SK-N-SH (cell line): Measurements from ENCODE around the gene NDUFA3. TPM values are rescaled to one million over a fixed set of nuclear protein-coding genes. Genes with fewer than 3 reads are reported as not detected.

ENCODE experiments used
- CTCF ChIA-PET: fragments of 300-600, 350-600 bp; formaldehyde crosslinking; extraction: SDS; loops from one replicate; lab custom pipeline; 2021; lab: Yijun Ruan, JAX
- POLR2A ChIA-PET: fragments of 350-600 bp; sonication (Branson Sonifier 250); formaldehyde crosslinking; extraction: SDS; loops from one replicate; lab custom pipeline; 2020; ENCODE audit warnings: antibody characterized with exemption, inconsistent platforms; lab: Yijun Ruan, JAX
- DNase-seq: peaks from one replicate; pipeline ENCODE4 v3.0.0; 2012
- H2AFZ ChIP-seq: fragments of 200-600 bp; sonication (generic); 2 replicates; pipeline ENCODE4 v1.8.1; 2016; ENCODE audit warnings: antibody characterized with exemption, mild to moderate bottlenecking, low read depth
- H3F3A ChIP-seq: fragments of 200-600 bp; sonication (generic); replicated peaks from 2 replicates; pipeline ENCODE3; 2016; ENCODE audit warnings: antibody characterized with exemption, mild to moderate bottlenecking; ENCODE audit not compliant: insufficient read depth
- H3K27ac ChIP-seq, 2 experiments: fragments of 200-500 bp in 1 of 2; fragments of 200-600 bp in 1 of 2; sonication (Bioruptor generic) in 1 of 2; sonication (generic), shearing (Covaris generic) in 1 of 2; 2 replicates each; pipeline versions ENCODE4 v1.5.1 to v1.6.1; 2014 to 2016; ENCODE audit warnings: low read depth in 2 of 2, inconsistent platforms in 1 of 2, low read length in 1 of 2, mild to moderate bottlenecking in 1 of 2, mixed read lengths in 1 of 2
- H3K27me3 ChIP-seq: fragments of 200-600 bp; sonication (generic), shearing (Covaris generic); 2 replicates; pipeline ENCODE4 v1.6.1; 2016; ENCODE audit warnings: mixed run types; ENCODE audit not compliant: insufficient read depth
- H3K36me3 ChIP-seq, 2 experiments: fragments of 200-500 bp in 1 of 2; fragments of 200-600 bp in 1 of 2; sonication (Bioruptor generic) in 1 of 2; sonication (generic) in 1 of 2; replicated peaks in 1 of 2; 2 replicates each; pipeline versions ENCODE3 to v1.5.1; 2014 to 2016; ENCODE audit warnings: low read length in 1 of 2, mild to moderate bottlenecking in 1 of 2; ENCODE audit not compliant: insufficient read depth in 2 of 2, control insufficient read depth in 1 of 2
- H3K4me1 ChIP-seq, 2 experiments: fragments of 200-500 bp in 1 of 2; fragments of 200-600 bp in 1 of 2; sonication (Bioruptor generic) in 1 of 2; sonication (generic), shearing (Covaris generic) in 1 of 2; 2 replicates each; pipeline versions ENCODE4 v1.5.1 to v1.6.1; 2014 to 2016; ENCODE audit warnings: low read depth in 1 of 2, low read length in 1 of 2, mixed run types in 1 of 2; ENCODE audit not compliant: insufficient read depth in 2 of 2, control insufficient read depth in 1 of 2
- H3K4me2 ChIP-seq: fragments of 200-600 bp; sonication (generic), shearing (Covaris generic); 2 replicates; pipeline ENCODE4 v1.6.1; 2017; ENCODE audit warnings: mixed run types
- H3K4me3 ChIP-seq, 2 experiments: fragments of 200-500 bp in 1 of 2; fragments of 200-600 bp in 1 of 2; sonication (Bioruptor generic) in 1 of 2; sonication (generic), shearing (Covaris generic) in 1 of 2; 2 replicates each; pipeline versions ENCODE4 v1.5.1 to v1.8.1; 2014 to 2016; ENCODE audit warnings: low read depth in 2 of 2, inconsistent platforms in 1 of 2, low read length in 1 of 2, mild to moderate bottlenecking in 1 of 2, mixed read lengths in 1 of 2, moderate library complexity in 1 of 2
- H3K79me2 ChIP-seq: fragments of 200-600 bp; sonication (generic); 2 replicates; pipeline ENCODE4 v1.8.1; 2017; ENCODE audit warnings: mild to moderate bottlenecking; ENCODE audit not compliant: insufficient read depth
- H3K9ac ChIP-seq: fragments of 200-600 bp; sonication (generic); 2 replicates; pipeline ENCODE4 v1.6.1; 2017; ENCODE audit warnings: mixed run types
- H3K9me2 ChIP-seq: fragments of 200-600 bp; sonication (generic); 2 replicates; pipeline ENCODE4 v1.6.1; 2017; ENCODE audit warnings: mixed run types
- H3K9me3 ChIP-seq: fragments of 200-600 bp; sonication (generic); 2 replicates; pipeline ENCODE4 v1.6.1; 2017; ENCODE audit warnings: mixed run types, mild to moderate bottlenecking, moderate library complexity
- H4K20me1 ChIP-seq: fragments of 200-600 bp; sonication (generic); 2 replicates; pipeline ENCODE4 v1.6.1; 2017; ENCODE audit warnings: mild to moderate bottlenecking, mixed run types; ENCODE audit not compliant: insufficient read depth
- CHD2 ChIP-seq: fragments of 150-350 bp; IDR thresholded peaks from 2 replicates; pipeline ENCODE4 v1.6.1; 2018; ENCODE audit warnings: low read length; ENCODE audit not compliant: partially characterized antibody
- EP300 ChIP-seq, 2 experiments: IDR thresholded peaks; 2 replicates each; pipeline versions ENCODE4 v1.4.0 to v1.6.1; 2012; ENCODE audit warnings: borderline replicate concordance in 1 of 2, low read depth in 1 of 2, low read length in 1 of 2
- FOSL2 ChIP-seq: IDR thresholded peaks from 2 replicates; pipeline ENCODE4 v1.4.0; 2012; ENCODE audit warnings: low read depth, mild to moderate bottlenecking, moderate library complexity, borderline replicate concordance
- FOXJ3 ChIP-seq: sonication (generic); formaldehyde crosslinking; IDR thresholded peaks from 2 replicates; pipeline ENCODE4 v1.5.1; 2020; ENCODE audit warnings: mild to moderate bottlenecking, missing genetic modification reagents
- FOXM1 ChIP-seq: IDR thresholded peaks from 2 replicates; pipeline ENCODE4 v1.4.0; 2012; ENCODE audit warnings: low read depth, mild to moderate bottlenecking
- GABPA ChIP-seq: IDR thresholded peaks from 2 replicates; pipeline ENCODE4 v1.4.0; 2012; ENCODE audit warnings: low read depth, mild to moderate bottlenecking
- GATA2 ChIP-seq: sonication (generic); formaldehyde crosslinking; IDR thresholded peaks from 2 replicates; pipeline ENCODE4 v1.5.0; 2020; ENCODE audit warnings: mild to moderate bottlenecking, missing genetic modification reagents
- MAX ChIP-seq: IDR thresholded peaks from 2 replicates; pipeline ENCODE4 v1.4.0; 2012; ENCODE audit warnings: low read depth
- NFIC ChIP-seq: IDR thresholded peaks from 2 replicates; pipeline ENCODE4 v1.4.0; 2012; ENCODE audit warnings: borderline replicate concordance
- NRF1 ChIP-seq: IDR thresholded peaks from 2 replicates; pipeline ENCODE4 v1.6.1; 2012; ENCODE audit warnings: low read depth, mild to moderate bottlenecking, low read length
- PBX3 ChIP-seq: IDR thresholded peaks from 2 replicates; pipeline ENCODE4; 2012
- POLR2AphosphoS5 ChIP-seq: IDR thresholded peaks from 2 replicates; pipeline ENCODE4 v1.6.1; 2012; ENCODE audit warnings: low read depth, low read length
- REST ChIP-seq: IDR thresholded peaks from 2 replicates; pipeline ENCODE4 v1.6.1; 2012; ENCODE audit warnings: mild to moderate bottlenecking, low read depth, low read length, moderate library complexity
- RXRA ChIP-seq: IDR thresholded peaks from 2 replicates; pipeline ENCODE4 v1.4.0; 2012; ENCODE audit warnings: low read depth, mild to moderate bottlenecking, borderline replicate concordance
- TEAD4 ChIP-seq: IDR thresholded peaks from 2 replicates; pipeline ENCODE4 v1.4.0; 2012; ENCODE audit warnings: mild to moderate bottlenecking, borderline replicate concordance; ENCODE audit not compliant: insufficient read depth
- YY1 ChIP-seq: IDR thresholded peaks from 2 replicates; pipeline ENCODE4 v1.4.0; 2012; ENCODE audit warnings: low read depth, mild to moderate bottlenecking
- WGBS: methylation state at CpG from one replicate; pipeline ENCODE4 v1.1.6; 2017; ENCODE audit warnings: low lambda C conversion rate; 5-methylcytosine and 5-hydroxymethylcytosine counted together
- polyA plus RNA-seq, 3 experiments: library from polyadenylated mRNA; depleted of rRNA; stranded (reverse); fragments of >200 nt; gene quantifications; 2 replicates each; pipeline ENCODE4 v1.2.3, GENCODE V29; 2012
- TF ChIP-seq, protein P1 (sequence below): fragments of 150-350 bp; IDR thresholded peaks from 2 replicates; pipeline ENCODE4 v1.6.1; 2016; ENCODE audit warnings: mild to moderate bottlenecking, low read depth, low read length
- TF ChIP-seq, protein P2 (sequence below): fragments of 150-350 bp; IDR thresholded peaks from 2 replicates; pipeline ENCODE4 v1.6.1; 2017; ENCODE audit warnings: antibody characterized with exemption, low read length, low read depth, borderline replicate concordance

Gene NDUFA3
- polyA plus RNA-seq, 1 of the 3 experiments (the other 2 are of a cell fraction): 87.0 TPM

- CTCF ChIA-PET: no interaction called here
- WGBS: 94% methylated on average over 8 of the region's 10 CpGs
- peaks cover 18 to 53% of the 10 kb centered on the region in 2 experiments for H3K36me3 ChIP-seq
Measured at GRCh38 chr19:54121259-54121658, 18.6 kb downstream of the NDUFA3 start.

More at GRCh38 chr19:54121259-54121658, 18.6 kb downstream of the NDUFA3 start:
- Histone ChIP-seq H3K79me2 (peaks cover 20% of the 10 kb centered on the region), H3K9me2 (no peaks in the 10 kb centered on the region), H3K9ac (no peak overlapping the region), H3K27ac (no peak overlapping the region), H3K4me3 (no peak overlapping the region), H3K4me1 (peaks cover 0 to 6% of the 10 kb centered on the region in 2 experiments; a peak in 1 of 4 replicates), H3K9me3 (no peaks in the 10 kb centered on the region), H3F3A (no peaks in the 10 kb centered on the region), H4K20me1 (no peaks in the 10 kb centered on the region), H2AFZ (no peak overlapping the region), H3K4me2 (no peak overlapping the region), H3K27me3 (no peaks in the 10 kb centered on the region)
- POLR2A ChIA-PET: no interaction called here
- DNase-seq: no peak
- TF ChIP-seq REST (no peak), MAX (no peak), PBX3 (no peak), FOSL2 (no peak), POLR2AphosphoS5 (no peak), FOXM1 (no peak), GATA2 (no peak), NFIC (no peak), RXRA (no peak), TEAD4 (no peak), FOXJ3 (CRISPR knock-in tag) (no peak), EP300 (IDR thresholded peaks at IDR 0.05; ENCODE audit: borderline replicate concordance in 1 of 2, low read depth in 1 of 2, low read length in 1 of 2) (no peak), YY1 (no peak), GABPA (no peak), CHD2 (no peak), NRF1 (no peak)
- TF ChIP-seq, protein P1, sequence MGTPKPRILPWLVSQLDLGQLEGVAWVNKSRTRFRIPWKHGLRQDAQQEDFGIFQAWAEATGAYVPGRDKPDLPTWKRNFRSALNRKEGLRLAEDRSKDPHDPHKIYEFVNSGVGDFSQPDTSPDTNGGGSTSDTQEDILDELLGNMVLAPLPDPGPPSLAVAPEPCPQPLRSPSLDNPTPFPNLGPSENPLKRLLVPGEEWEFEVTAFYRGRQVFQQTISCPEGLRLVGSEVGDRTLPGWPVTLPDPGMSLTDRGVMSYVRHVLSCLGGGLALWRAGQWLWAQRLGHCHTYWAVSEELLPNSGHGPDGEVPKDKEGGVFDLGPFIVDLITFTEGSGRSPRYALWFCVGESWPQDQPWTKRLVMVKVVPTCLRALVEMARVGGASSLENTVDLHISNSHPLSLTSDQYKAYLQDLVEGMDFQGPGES: no peak
- TF ChIP-seq, protein P2, sequence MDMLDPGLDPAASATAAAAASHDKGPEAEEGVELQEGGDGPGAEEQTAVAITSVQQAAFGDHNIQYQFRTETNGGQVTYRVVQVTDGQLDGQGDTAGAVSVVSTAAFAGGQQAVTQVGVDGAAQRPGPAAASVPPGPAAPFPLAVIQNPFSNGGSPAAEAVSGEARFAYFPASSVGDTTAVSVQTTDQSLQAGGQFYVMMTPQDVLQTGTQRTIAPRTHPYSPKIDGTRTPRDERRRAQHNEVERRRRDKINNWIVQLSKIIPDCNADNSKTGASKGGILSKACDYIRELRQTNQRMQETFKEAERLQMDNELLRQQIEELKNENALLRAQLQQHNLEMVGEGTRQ: no peak
- TF ChIP-seq, all 33 proteins: peak for 0
